Raji (cell line): ENCODE data around the gene MOV10.

Experiments
- POLR2A ChIP-seq: IDR thresholded peaks from 2 replicates; pipeline ENCODE4 v1.6.1; 2011; ENCODE audit warnings: low read depth, low read length, control low read depth; ENCODE audit not compliant: insufficient read depth

MOV10 gene, protein sequence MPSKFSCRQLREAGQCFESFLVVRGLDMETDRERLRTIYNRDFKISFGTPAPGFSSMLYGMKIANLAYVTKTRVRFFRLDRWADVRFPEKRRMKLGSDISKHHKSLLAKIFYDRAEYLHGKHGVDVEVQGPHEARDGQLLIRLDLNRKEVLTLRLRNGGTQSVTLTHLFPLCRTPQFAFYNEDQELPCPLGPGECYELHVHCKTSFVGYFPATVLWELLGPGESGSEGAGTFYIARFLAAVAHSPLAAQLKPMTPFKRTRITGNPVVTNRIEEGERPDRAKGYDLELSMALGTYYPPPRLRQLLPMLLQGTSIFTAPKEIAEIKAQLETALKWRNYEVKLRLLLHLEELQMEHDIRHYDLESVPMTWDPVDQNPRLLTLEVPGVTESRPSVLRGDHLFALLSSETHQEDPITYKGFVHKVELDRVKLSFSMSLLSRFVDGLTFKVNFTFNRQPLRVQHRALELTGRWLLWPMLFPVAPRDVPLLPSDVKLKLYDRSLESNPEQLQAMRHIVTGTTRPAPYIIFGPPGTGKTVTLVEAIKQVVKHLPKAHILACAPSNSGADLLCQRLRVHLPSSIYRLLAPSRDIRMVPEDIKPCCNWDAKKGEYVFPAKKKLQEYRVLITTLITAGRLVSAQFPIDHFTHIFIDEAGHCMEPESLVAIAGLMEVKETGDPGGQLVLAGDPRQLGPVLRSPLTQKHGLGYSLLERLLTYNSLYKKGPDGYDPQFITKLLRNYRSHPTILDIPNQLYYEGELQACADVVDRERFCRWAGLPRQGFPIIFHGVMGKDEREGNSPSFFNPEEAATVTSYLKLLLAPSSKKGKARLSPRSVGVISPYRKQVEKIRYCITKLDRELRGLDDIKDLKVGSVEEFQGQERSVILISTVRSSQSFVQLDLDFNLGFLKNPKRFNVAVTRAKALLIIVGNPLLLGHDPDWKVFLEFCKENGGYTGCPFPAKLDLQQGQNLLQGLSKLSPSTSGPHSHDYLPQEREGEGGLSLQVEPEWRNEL

DNA sequence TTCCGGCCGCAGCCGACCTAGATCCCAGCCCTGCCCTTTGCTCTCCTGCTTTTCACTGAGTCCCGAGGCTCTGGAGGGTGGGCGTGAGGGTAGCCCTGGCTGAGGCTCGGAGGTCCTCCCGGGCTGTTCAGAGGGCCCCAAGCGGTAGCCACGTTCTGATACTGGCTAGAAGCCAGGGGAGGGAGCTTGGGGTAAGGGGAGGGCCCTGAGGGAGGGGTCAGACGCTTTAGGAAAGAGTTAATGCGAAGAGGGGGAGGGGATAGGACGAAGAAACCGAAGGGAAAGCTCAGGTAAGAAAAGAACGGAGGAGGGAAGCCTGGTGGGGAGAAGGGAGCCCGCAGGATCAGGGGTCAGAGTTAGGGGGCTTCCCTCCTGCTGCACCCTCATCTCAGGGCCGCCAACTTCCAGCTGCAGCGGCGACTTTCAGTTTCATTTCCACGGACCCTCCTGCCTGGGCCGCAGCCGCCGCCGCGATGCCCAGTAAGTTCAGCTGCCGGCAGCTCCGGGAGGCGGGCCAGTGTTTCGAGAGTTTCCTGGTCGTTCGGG lies at the start of gene MOV10:
Gene MOV10 (plus strand): TSS at position 220 of the 546 bp plus-strand sequence. CDS start 254 bp downstream, at position 474.
- TF ChIP-seq POLR2A: no peak

DNA sequence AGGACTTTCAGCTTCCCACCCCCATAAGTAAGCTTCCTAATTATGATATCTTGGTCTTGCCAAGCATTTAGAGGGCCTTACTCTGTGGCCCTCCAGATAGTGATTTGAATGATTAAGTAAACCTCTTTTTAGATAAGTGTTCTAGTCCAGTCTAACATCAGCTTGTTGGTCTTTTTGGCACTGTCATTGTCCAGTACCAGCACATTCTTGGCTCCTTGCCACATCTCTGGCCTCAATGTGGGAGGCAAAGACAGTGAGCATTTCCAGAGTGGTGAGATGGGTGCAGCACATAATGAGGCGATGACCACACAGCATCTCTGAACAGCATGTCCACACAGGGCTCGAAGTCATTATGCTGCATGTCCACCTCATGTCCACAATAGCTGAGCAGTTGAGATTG lies 48.8 kb upstream of the MOV10 start:
- TF ChIP-seq POLR2A: no peak

DNA sequence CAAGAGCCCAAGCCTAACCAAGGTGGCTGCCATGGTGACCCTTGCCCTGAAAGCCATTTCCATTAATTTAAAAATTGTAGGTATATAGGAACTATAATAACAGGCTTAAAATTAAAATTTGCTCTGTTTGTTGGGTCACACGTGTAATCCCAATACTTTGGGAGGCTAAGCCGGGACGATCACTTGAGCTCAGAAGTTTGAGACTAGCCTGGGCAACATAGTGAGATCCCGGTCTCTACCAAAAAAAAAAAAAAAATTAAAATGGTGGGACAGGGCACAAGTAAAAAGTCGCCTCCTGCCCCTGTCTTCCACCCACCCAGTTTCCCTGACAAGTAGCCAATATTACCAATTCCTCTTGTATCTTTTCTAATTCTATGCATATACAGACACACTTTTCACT lies 48.3 kb upstream of the MOV10 start:
- TF ChIP-seq POLR2A: no peak

DNA sequence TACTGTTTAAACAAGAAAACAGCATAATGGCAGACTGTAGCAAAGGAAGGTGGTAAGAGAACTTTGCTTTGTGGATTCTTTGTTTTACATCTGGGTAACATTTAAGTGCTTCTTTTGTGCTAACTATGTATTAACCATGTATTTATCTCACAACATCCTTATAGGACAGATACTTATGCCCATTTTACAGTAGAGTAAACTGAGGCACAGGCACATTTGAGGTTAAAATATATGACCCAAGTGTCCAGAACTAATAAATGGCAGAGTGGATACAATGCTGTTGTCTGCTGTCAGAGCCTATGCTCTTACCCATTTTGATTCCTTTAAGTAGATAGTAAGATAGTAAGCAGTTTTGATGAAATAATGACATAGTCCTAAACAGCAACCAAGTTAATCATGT lies 47.6 kb upstream of the MOV10 start:
- no peak for TF ChIP-seq POLR2A

DNA sequence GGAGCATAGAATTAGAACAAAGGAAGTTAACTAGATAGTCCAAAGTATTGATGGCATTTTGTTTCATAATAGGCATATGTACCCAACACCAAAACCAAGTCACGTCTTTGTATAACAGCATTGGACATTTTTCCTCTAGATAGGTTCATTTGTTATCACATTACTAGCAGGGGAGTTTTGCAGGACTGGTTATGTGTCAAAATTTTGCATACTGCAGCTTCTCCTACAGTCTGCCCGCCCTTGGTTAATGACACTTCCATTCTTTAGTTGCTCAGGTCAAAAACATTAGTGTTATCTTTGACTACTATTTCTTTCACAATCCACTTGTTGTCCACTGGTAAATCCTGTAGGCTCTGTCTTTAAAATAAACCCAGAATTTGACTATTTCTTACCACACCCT lies 45.9 kb upstream of the MOV10 start:
- TF ChIP-seq POLR2A: no peak

DNA sequence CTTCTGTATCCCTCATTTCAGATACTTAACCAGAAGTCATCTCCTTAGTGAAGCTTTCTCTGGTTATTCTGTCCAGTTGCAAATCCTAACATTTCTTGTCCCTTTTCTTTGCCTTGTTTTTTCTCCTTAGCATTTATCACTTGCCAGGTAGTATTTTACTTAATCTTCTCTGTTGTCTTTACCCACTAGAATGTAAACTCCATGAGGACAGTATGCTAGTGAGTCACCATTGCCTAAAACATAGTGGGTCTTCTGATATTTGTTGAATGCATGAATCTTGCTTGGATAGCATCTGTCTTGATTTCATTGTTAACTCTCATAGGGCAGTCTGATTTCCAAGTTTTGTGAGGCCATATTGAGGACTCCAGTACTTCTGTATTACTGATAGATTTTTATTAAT lies 45.2 kb upstream of the MOV10 start:
- no peak for TF ChIP-seq POLR2A

DNA sequence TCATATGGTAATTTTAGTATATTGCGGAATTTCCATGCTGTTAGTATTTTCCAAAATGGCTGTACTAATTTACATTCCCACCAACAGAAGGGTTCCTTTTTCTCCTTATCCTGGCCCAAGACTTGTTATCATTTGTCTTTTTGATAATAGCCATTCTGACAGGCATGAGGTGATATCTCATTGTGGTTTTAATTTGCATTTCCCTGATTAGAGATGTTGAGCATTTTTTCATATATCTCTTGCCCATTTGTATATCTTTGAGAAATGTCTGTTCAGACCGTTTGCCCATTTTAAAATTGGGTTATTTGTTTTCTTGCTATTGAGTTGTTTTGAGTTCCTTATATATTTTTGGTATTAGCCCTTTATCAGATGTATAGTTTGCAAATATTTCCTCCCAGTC lies 40.8 kb upstream of the MOV10 start:
- TF ChIP-seq POLR2A: no peak

DNA sequence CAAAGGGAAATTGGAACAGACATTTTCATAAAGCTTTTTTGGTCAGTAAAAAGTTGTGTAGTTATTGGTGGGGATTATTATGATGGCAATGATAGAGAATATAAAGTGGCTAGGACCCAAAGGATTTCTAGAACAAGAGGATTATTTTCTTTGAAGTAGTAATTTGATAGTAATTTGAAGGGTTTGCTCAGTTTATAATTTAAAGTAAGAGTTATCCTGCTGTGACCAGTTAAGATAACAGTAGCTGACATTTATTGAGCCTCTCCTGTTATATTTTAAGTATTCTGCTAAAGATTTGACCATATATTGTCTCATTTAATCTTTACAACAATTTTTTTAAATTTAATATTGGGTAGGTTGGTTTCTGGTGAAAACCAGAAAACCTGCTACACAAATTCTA lies 40.1 kb upstream of the MOV10 start:
- TF ChIP-seq POLR2A: no peak

DNA sequence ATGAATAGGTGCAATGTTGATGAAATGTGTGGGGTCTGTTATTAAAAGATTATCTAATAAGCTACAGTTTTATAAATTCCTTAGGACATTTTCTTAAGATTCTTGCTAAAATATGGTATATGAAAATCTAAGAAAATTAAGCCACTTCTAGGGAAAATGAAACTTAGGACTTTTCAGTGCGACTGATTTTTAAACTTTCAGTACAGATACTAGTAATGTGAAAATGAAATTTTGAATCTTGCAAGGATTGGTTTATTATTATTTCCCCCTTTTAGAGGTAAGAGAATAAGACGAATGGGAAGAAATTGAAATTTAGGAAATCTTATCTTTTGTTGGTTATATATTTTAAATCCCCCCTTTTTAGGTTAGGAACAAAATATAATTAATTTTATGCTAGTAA lies 38.4 kb upstream of the MOV10 start:
- TF ChIP-seq POLR2A: no peak

DNA sequence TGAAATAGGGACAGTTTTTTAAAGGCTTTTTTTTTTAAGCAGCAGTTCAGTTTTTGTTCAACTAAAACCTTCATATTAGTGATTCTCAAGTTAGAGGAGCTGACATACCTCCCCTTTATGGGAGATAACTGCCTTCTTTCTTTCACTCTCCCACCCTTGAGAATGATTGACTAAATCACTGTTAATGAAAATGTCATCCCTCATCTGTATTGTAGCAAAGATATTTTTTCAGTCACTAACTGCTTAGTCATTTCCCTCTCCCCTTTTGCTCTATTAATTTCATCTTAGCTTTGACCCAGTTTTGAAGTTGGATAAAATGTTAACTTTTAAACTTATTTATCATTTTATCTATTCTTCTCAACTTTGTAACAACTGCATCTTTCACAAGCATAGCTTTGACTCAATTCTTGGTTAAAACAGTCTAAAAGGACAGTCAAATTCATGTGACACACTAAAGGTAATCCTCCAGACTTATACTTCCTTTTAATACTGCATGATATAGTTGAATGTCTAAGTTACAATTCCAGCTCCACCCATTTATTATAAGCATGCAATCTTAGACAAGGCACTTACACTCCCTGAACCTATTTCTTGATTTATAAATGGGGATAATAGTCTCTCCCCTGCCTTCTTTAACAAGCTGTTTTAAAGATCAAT lies 37.7 kb upstream of the MOV10 start:
- TF ChIP-seq POLR2A: no peak

DNA sequence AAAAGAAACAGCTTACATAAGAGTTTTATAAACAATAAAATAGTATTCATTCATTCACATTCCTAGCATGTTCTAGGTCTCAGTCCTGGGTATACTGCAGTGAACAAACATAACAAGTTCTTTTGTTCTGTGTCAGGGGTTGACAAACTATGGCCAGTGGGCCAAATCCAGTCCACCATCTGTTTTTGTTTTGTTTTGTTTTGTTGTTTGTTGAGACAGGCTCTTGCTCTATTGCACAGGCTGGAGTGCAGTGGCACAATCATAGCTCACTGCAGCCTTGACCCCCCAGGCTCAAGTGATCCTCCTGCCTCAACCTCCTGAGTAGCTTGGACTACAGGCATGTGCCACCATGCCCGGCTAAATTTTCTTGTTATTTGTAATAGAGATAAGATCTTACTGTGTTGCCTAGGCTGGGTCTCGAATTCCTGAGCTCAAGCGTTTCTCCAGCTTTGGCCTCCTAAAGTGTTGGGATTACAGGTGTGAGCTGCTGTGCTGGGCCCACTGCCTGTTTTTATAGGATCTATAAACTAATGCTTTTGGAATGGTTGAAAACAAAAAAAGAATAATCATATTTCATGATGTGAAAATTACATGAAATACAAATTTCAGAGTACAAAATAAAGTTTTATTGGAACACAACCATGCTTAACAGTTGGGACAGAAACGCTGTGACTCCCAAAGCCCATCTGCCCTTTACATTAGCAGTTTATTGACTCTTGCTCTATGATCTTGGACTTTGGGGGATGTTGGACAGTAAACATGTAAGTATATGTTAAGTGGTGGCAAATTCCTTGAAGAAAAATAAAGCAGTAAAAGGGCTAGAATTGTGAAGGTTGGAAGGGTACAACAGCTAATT lies 37.0 kb upstream of the MOV10 start:
- no peak for TF ChIP-seq POLR2A

DNA sequence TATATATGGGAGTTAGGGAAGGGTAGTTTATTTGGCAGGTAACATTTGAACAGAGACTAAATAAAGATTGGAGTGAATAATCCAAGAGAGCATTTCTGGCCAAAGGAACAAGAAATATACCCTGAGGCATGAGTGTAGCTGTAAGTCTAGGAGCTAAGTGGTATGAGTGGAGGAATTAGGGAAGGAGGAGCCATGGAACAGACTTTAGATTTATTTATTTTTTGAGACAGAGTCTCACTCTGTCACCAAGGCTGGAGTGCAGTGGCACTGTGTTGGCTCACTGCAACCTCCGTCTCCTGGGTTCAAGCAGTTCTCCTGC lies 36.4 kb upstream of the MOV10 start:
- no peak for TF ChIP-seq POLR2A

DNA sequence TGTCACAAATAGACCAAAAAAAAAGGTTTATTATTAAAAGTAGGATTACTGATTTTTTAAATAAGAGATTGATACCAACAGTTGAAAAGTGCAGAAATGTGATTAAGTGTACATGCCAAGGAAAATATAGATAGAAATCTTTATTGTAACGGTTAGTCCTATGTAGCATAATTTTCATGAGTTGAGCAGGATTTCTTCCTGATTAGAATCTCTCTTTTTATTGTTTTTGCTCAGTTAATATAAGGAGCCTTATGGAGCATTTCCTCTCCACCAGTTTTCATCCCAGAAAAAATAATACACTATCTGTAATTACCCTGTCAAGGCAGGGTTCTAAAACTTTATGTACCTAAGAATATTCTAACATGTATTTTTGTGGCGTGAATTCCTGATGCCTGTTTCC lies 31.4 kb upstream of the MOV10 start:
- TF ChIP-seq POLR2A: no peak

DNA sequence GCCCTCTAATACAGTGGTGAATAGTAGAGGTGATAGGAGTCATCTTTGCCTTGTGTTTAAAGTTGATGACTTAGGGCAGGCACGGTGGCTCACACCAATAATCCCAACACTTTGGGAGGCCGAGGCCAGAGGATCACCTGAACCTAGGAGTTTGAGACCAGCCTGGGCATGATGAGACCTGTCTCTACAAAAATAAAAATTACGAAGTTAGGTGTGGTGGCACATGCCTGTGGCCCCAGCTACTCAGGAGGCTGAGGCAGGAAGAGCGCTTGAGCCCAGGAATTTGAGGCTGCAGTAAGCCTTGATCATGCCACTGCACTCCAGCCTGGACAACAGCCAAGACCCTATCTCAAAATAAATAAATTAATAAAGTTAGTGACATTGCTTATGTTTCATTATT lies 28.2 kb upstream of the MOV10 start:
- no peak for TF ChIP-seq POLR2A
